ENCODE results near the gene C11orf21.
"Not testable (repeated sequence)": the region's sequence is repeated elsewhere in the genome, so short reads cannot be mapped to it uniquely, and the experiment has no call there.

C11orf21 gene

GRCh38 chr11:2301631-2302305 lies at the start of gene C11orf21, which contains the start of gene TSPAN32:
TSS of gene C11orf21 (minus strand) at chr11:2301918. CDS start at chr11:2301808, 110 bp downstream.
TSS of gene TSPAN32 (plus strand) at chr11:2302013. CDS start at chr11:2302150, 137 bp downstream.
- no peak for DNase-seq

GRCh38 chr11:2348986-2349385 lies 47.3 kb upstream of the C11orf21 start:
- no peak for DNase-seq

- DNase-seq = no peak
Measured at GRCh38 chr11:2347308-2347830, 45.7 kb upstream of the C11orf21 start.

GRCh38 chr11:2346586-2347307 lies 45.0 kb upstream of the C11orf21 start:
- no peak for DNase-seq

GRCh38 chr11:2346014-2346413 lies 44.3 kb upstream of the C11orf21 start:
- no peak for DNase-seq

- no peak for DNase-seq
Measured at GRCh38 chr11:2345050-2345449, 43.3 kb upstream of the C11orf21 start.

- no peak for DNase-seq
Measured at GRCh38 chr11:2343502-2343901, 41.8 kb upstream of the C11orf21 start.

- no peak for DNase-seq
Measured at GRCh38 chr11:2342981-2343380, 41.3 kb upstream of the C11orf21 start.

- no peak for DNase-seq
Measured at GRCh38 chr11:2342557-2342956, 40.8 kb upstream of the C11orf21 start.

GRCh38 chr11:2338760-2339159 lies 37.0 kb upstream of the C11orf21 start:
- not testable (repeated sequence) for DNase-seq

GRCh38 chr11:2335286-2335685 lies 33.6 kb upstream of the C11orf21 start:
- DNase-seq = not testable (repeated sequence)

GRCh38 chr11:2333486-2334205 lies 31.9 kb upstream of the C11orf21 start:
- not testable (repeated sequence) for DNase-seq

- DNase-seq = not testable (repeated sequence)
Measured at GRCh38 chr11:2332569-2332968, 30.9 kb upstream of the C11orf21 start.

- no peak for DNase-seq
Measured at GRCh38 chr11:2331404-2331803, 29.7 kb upstream of the C11orf21 start.

GRCh38 chr11:2330696-2331095 lies 29.0 kb upstream of the C11orf21 start:
- no peak for DNase-seq

GRCh38 chr11:2329551-2329950 lies 27.8 kb upstream of the C11orf21 start:
- DNase-seq = no peak

GRCh38 chr11:2328656-2329354 lies 27.1 kb upstream of the C11orf21 start:
- DNase-seq = no peak

GRCh38 chr11:2328021-2328420 lies 26.3 kb upstream of the C11orf21 start:
- DNase-seq = no peak

- no peak for DNase-seq
Measured at GRCh38 chr11:2327032-2327431, 25.3 kb upstream of the C11orf21 start.

- DNase-seq = no peak
Measured at GRCh38 chr11:2325719-2326118, 24.0 kb upstream of the C11orf21 start.

- no peak for DNase-seq
Measured at GRCh38 chr11:2325123-2325522, 23.4 kb upstream of the C11orf21 start.

GRCh38 chr11:2321311-2321683 lies 19.6 kb upstream of the C11orf21 start:
- no peak for DNase-seq
